H1 (cell line): ENCODE measurements around the gene AIDA. TPM values are rescaled to one million over a fixed set of nuclear protein-coding genes. Genes with fewer than 3 reads are reported as not detected.

Experiments used
- CTCF ChIA-PET: fragments of 300-600 bp; sonication (Branson Sonifier 250); formaldehyde crosslinking; loops from one replicate; lab custom pipeline; 2021; ENCODE audit not compliant: partially characterized antibody; lab: Charles Lee
- POLR2A ChIA-PET: fragments of 300-600 bp; sonication (Branson Sonifier 250); formaldehyde crosslinking; loops from one replicate; lab custom pipeline; 2021; ENCODE audit warnings: inconsistent platforms; ENCODE audit not compliant: partially characterized antibody; lab: Charles Lee
- DNase-seq, 2 experiments: peaks; one replicate each; pipeline versions ENCODE4 v3.0.0 to v3.0.0-alpha.2; 2010 to 2022; ENCODE audit warnings: low spot score in 2 of 2, low read depth in 1 of 2, mixed read lengths in 1 of 2
- FAIRE-seq: peaks from 2 replicates; lab custom pipeline; 2011; peaks lifted over from hg19 to GRCh38; lab: Jason Lieb, UNC
- H2AFZ ChIP-seq: 2 replicates; pipeline ENCODE4 v1.8.1; 2012; ENCODE audit warnings: low read length, inconsistent platforms
- H2AK5ac ChIP-seq: 2 replicates; pipeline ENCODE4 v1.6.1; 2013; ENCODE audit warnings: low read depth, low read length
- H2BK120ac ChIP-seq: replicated peaks from 2 replicates; pipeline ENCODE3; 2013; ENCODE audit warnings: low read depth, low read length, inconsistent platforms
- H2BK12ac ChIP-seq: 2 replicates; pipeline ENCODE4 v1.6.1; 2013; ENCODE audit warnings: low read depth, low read length
- H2BK15ac ChIP-seq: 2 replicates; pipeline ENCODE4 v1.6.1; 2013; ENCODE audit warnings: low read length
- H2BK20ac ChIP-seq: 2 replicates; pipeline ENCODE4 v1.6.1; 2013; ENCODE audit warnings: low read length
- H2BK5ac ChIP-seq: 2 replicates; pipeline ENCODE4 v1.6.1; 2013; ENCODE audit warnings: low read depth, low read length
- H3K14ac ChIP-seq: 2 replicates; pipeline ENCODE4 v1.6.1; 2013; ENCODE audit warnings: inconsistent platforms; ENCODE audit not compliant: insufficient read length
- H3K18ac ChIP-seq: 2 replicates; pipeline ENCODE4 v1.6.1; 2013; ENCODE audit warnings: low read length; ENCODE audit errors: extremely low read depth
- H3K23ac ChIP-seq: 2 replicates; pipeline ENCODE4 v1.6.1; 2013; ENCODE audit warnings: inconsistent platforms; ENCODE audit not compliant: insufficient read length
- H3K23me2 ChIP-seq: 2 replicates; pipeline ENCODE4 v1.6.1; 2013; ENCODE audit warnings: low read depth, low read length
- H3K27ac ChIP-seq: 2 replicates; pipeline ENCODE4 v1.6.1; 2011; ENCODE audit warnings: low read depth, low read length, inconsistent platforms
- H3K27me3 ChIP-seq, 4 experiments: replicated peaks in 1 of 4; 1 replicate in 1 of 4; 2 replicates in 3 of 4; pipeline versions ENCODE4 v1.6.1 to v1.8.1; 2011 to 2013; ENCODE audit warnings: low read length in 3 of 4, mild to moderate bottlenecking in 3 of 4, inconsistent platforms in 2 of 4, mixed read lengths in 2 of 4, moderate library complexity in 1 of 4; ENCODE audit not compliant: control insufficient read depth in 3 of 4, insufficient read depth in 3 of 4; ENCODE audit errors: extremely low read depth in 1 of 4
- H3K36me3 ChIP-seq, 4 experiments: 2 replicates each; pipeline versions ENCODE4 v1.6.1 to v1.8.1; 2011 to 2013; ENCODE audit warnings: mild to moderate bottlenecking in 4 of 4, low read length in 3 of 4, moderate library complexity in 2 of 4, control low read depth in 1 of 4, inconsistent platforms in 1 of 4; ENCODE audit not compliant: insufficient read depth in 4 of 4, control insufficient read depth in 2 of 4
- H3K4ac ChIP-seq: replicated peaks from 2 replicates; pipeline ENCODE3; 2013; ENCODE audit warnings: low read length, low read depth, mixed read lengths, inconsistent platforms; ENCODE audit not compliant: insufficient read length
- H3K4me1 ChIP-seq, 4 experiments: replicated peaks in 1 of 4; 1 replicate in 1 of 4; 2 replicates in 3 of 4; pipeline versions ENCODE4 v1.6.1 to v1.8.1; 2011 to 2013; ENCODE audit warnings: low read length in 3 of 4, inconsistent platforms in 2 of 4, mixed read lengths in 1 of 4; ENCODE audit not compliant: insufficient read depth in 4 of 4, control insufficient read depth in 3 of 4
- H3K4me2 ChIP-seq, 2 experiments: 2 replicates each; pipeline versions ENCODE4 v1.6.1 to v1.8.1; 2011 to 2013; ENCODE audit warnings: low read depth in 2 of 2, low read length in 2 of 2, control low read depth in 1 of 2, inconsistent platforms in 1 of 2, mild to moderate bottlenecking in 1 of 2; ENCODE audit not compliant: insufficient read depth in 1 of 2
- H3K4me3 ChIP-seq, 4 experiments: fragments of 200-600, 300-600 bp in 1 of 4; sonication (generic), shearing (Covaris generic), sonication (Bioruptor Twin) in 1 of 4; 2 replicates each; pipeline versions ENCODE4 v1.5.1 to v1.8.1; 2011 to 2016; ENCODE audit warnings: low read length in 4 of 4, low read depth in 3 of 4, control low read depth in 2 of 4, inconsistent platforms in 2 of 4, mild to moderate bottlenecking in 2 of 4, mixed read lengths in 1 of 4, moderate library complexity in 1 of 4; ENCODE audit not compliant: insufficient read depth in 2 of 4; ENCODE audit errors: extremely low read depth in 1 of 4
- H3K56ac ChIP-seq: replicated peaks from 2 replicates; pipeline ENCODE3; 2013; ENCODE audit warnings: low read depth, mild to moderate bottlenecking, mixed read lengths, low read length, inconsistent platforms; ENCODE audit not compliant: insufficient read length
- H3K79me1 ChIP-seq: 2 replicates; pipeline ENCODE4 v1.6.1; 2013; ENCODE audit warnings: low read depth, low read length, control low read depth
- H3K79me2 ChIP-seq, 2 experiments: 2 replicates each; pipeline versions ENCODE4 v1.6.1 to v1.8.1; 2012 to 2013; ENCODE audit warnings: low read length in 2 of 2, mild to moderate bottlenecking in 2 of 2, inconsistent platforms in 1 of 2; ENCODE audit not compliant: insufficient read depth in 2 of 2, control insufficient read depth in 1 of 2
- H3K9ac ChIP-seq, 4 experiments: replicated peaks in 1 of 4; 1 replicate in 1 of 4; 2 replicates in 3 of 4; pipeline versions ENCODE4 v1.6.1 to v1.8.1; 2011 to 2013; ENCODE audit warnings: low read depth in 3 of 4, low read length in 3 of 4, control low read depth in 2 of 4, mild to moderate bottlenecking in 2 of 4, moderate library complexity in 2 of 4, inconsistent platforms in 1 of 4; ENCODE audit errors: extremely low read depth in 1 of 4
- H3K9me3 ChIP-seq, 2 experiments: 2 replicates each; pipeline versions ENCODE4 v1.6.1 to v1.8.1; 2012 to 2013; ENCODE audit warnings: mild to moderate bottlenecking in 2 of 2, moderate library complexity in 2 of 2, control low read depth in 1 of 2, inconsistent platforms in 1 of 2, low read depth in 1 of 2, low read length in 1 of 2, mixed read lengths in 1 of 2; ENCODE audit not compliant: insufficient read depth in 2 of 2
- H4K20me1 ChIP-seq, 2 experiments: replicated peaks in 1 of 2; 2 replicates each; pipeline versions ENCODE3 to v1.8.1; 2011 to 2013; ENCODE audit warnings: inconsistent platforms in 2 of 2, low read length in 2 of 2, mild to moderate bottlenecking in 1 of 2; ENCODE audit not compliant: insufficient read depth in 2 of 2, control insufficient read depth in 1 of 2
- H4K5ac ChIP-seq: 2 replicates; pipeline ENCODE4 v1.6.1; 2013; ENCODE audit warnings: low read length, low read depth, mixed read lengths, inconsistent platforms; ENCODE audit not compliant: insufficient read length
- H4K8ac ChIP-seq: 2 replicates; pipeline ENCODE4 v1.8.0; 2013; ENCODE audit warnings: mild to moderate bottlenecking, moderate library complexity, low read length, inconsistent platforms; ENCODE audit not compliant: insufficient read depth; ENCODE audit errors: extremely low read depth
- H4K91ac ChIP-seq: replicated peaks from 2 replicates; pipeline ENCODE3; 2013; ENCODE audit warnings: low read length, mixed read lengths, inconsistent platforms; ENCODE audit not compliant: insufficient read length
- BRCA1 ChIP-seq: IDR thresholded peaks from 2 replicates; pipeline ENCODE4 v1.6.1; 2012; ENCODE audit warnings: low read depth, low read length, improper control_type of control experiment
- HDAC2 ChIP-seq, 2 experiments: fragments of 300-600 bp in 1 of 2; sonication (generic) in 1 of 2; IDR thresholded peaks; 2 replicates each; pipeline ENCODE4 v1.6.1; 2011 to 2012; ENCODE audit warnings: low read depth in 2 of 2, low read length in 2 of 2, mild to moderate bottlenecking in 2 of 2, moderate library complexity in 2 of 2, borderline replicate concordance in 1 of 2, inconsistent platforms in 1 of 2
- KDM4A ChIP-seq: IDR thresholded peaks from one replicate; pipeline ENCODE4 v1.7.1; 2012; ENCODE audit warnings: low read depth, mild to moderate bottlenecking, moderate library complexity, low read length, inconsistent platforms; ENCODE audit not compliant: severe bottlenecking
- POLR2A ChIP-seq, 2 experiments: IDR thresholded peaks; 1 replicate in 1 of 2; 2 replicates in 1 of 2; pipeline ENCODE4 v1.6.1; 2011; ENCODE audit warnings: low read depth in 2 of 2, low read length in 2 of 2, mild to moderate bottlenecking in 2 of 2; ENCODE audit errors: control extremely low read depth in 1 of 2
- USF2 ChIP-seq: IDR thresholded peaks from 2 replicates; pipeline ENCODE4 v1.6.1; 2011; ENCODE audit warnings: low read length, improper control_type of control experiment
- WGBS, 2 experiments: shearing (Covaris generic) in 1 of 2; methylation state at CpG; one replicate each; pipeline versions ENCODE4 v1.1.6 to v1.1.7; 2013 to 2015; ENCODE audit warnings: low lambda C conversion rate in 2 of 2, mixed read lengths in 2 of 2, inconsistent platforms in 1 of 2, low coverage in 1 of 2, missing lambda C conversion rate in 1 of 2; ENCODE audit not compliant: insufficient replicate concordance in 2 of 2, insufficient coverage in 1 of 2, insufficient read length in 1 of 2; ENCODE audit errors: extremely low coverage in 1 of 2, missing lambda C conversion rate in 1 of 2; 5-methylcytosine and 5-hydroxymethylcytosine counted together
- polyA plus RNA-seq, 7 experiments: library from polyadenylated mRNA; depleted of rRNA in 3 of 7; stranded (reverse) in 5 of 7; unstranded in 2 of 7; fragments of >200 nt in 5 of 7; fragments of 200-250 nt in 2 of 7; gene quantifications; 1 replicate in 5 of 7; 2 replicates in 1 of 7; 4 replicates in 1 of 7; pipeline versions ENCODE4 v1.2.1 to v1.2.3, GENCODE V29; 2011 to 2013; ENCODE audit warnings: missing spikeins in 2 of 7, mixed read lengths in 2 of 7
- total RNA-seq: library from RNA; stranded (reverse); fragmentation: NEBNext Ultra II Directional; extraction: Animal tissue kit (Norgen Biotek cat#: 25700); gene quantifications from 2 replicates; pipeline ENCODE4 v1.2.1, GENCODE V29; 2021

Gene AIDA
- total and polyA plus RNA-seq, 2 of the 8 experiments (the other 6 are each of a cell fraction or from before 2014, with no cell fraction given): 52.5 to 103 TPM

GRCh38 chr1:222670110-222670509, 42.2 kb downstream of the AIDA start:
- peaks cover 0 to 2% of the 10 kb centered on the region in 2 experiments for H4K20me1 ChIP-seq
- H3K27me3 ChIP-seq: no peaks in the 10 kb centered on the region
- no peak for FAIRE-seq
- POLR2A ChIA-PET: no interaction called here
- no peak overlapping the region for H2BK12ac ChIP-seq
- no peak overlapping the region for H3K56ac ChIP-seq
- no peaks in the 10 kb centered on the region for H3K4me1 ChIP-seq
- H3K27ac ChIP-seq: no peak overlapping the region
- no peak overlapping the region for H3K23ac ChIP-seq
- H4K91ac ChIP-seq: no peak overlapping the region
- no peak overlapping the region for H3K14ac ChIP-seq
- no peak for TF ChIP-seq HDAC2 (IDR thresholded peaks at IDR 0.05; ENCODE audit: borderline replicate concordance in 1 of 2, low read depth in 2 of 2, low read length in 2 of 2)
- no peak for TF ChIP-seq KDM4A
- TF ChIP-seq USF2: no peak
- TF ChIP-seq POLR2A (IDR thresholded peaks at IDR 0.05; ENCODE audit: control extremely low read depth in 1 of 2, low read depth in 2 of 2, low read length in 2 of 2): no peak
- TF ChIP-seq BRCA1: no peak
- TF ChIP-seq, all 59 proteins: peak for 0
- Histone ChIP-seq H2BK120ac (no peak overlapping the region), H4K5ac (no peak overlapping the region), H4K8ac (no peak overlapping the region), H3K9ac (no peak overlapping the region), H3K9me3 (no peaks in the 10 kb centered on the region), H3K79me1 (no peaks in the 10 kb centered on the region), H2AK5ac (no peak overlapping the region), H2BK5ac (no peak overlapping the region), H2AFZ (no peak overlapping the region), H2BK15ac (no peak overlapping the region), H3K4me2 (no peak overlapping the region), H3K36me3 (peaks cover 3 to 53% (median 19%) of the 10 kb centered on the region in 4 experiments), H3K79me2 (no peaks in the 10 kb centered on the region), H3K4ac (no peak overlapping the region), H3K18ac (no peak overlapping the region), H2BK20ac (no peak overlapping the region), H3K23me2 (no peaks in the 10 kb centered on the region), H3K4me3 (no peak overlapping the region)
- 89% methylated on average over 1 of the region's 1 CpG; no CpG with 5 or more reads in 1 of the 2 experiments for WGBS, 2 experiments
- CTCF ChIA-PET: interaction anchor here (0.8 to 1.3 kb wide), 3 partner anchors 10 to 453 kb away, joined by 3 to 4 read pairs (median 4); no protein-coding TSS in a partner anchor
- no peak for DNase-seq
